H1 (cell line): ENCODE measurements around the gene ITGAV. TPM values are rescaled to one million over a fixed set of nuclear protein-coding genes. Genes with fewer than 3 reads are reported as not detected.

ENCODE experiments used
- polyA plus RNA-seq, 7 experiments: library from polyadenylated mRNA; depleted of rRNA in 3 of 7; stranded (reverse) in 5 of 7; unstranded in 2 of 7; fragments of >200 nt in 5 of 7; fragments of 200-250 nt in 2 of 7; gene quantifications; 1 replicate in 5 of 7; 2 replicates in 1 of 7; 4 replicates in 1 of 7; pipeline versions ENCODE4 v1.2.1 to v1.2.3, GENCODE V29; 2011 to 2013; ENCODE audit warnings: missing spikeins in 2 of 7, mixed read lengths in 2 of 7
- total RNA-seq: library from RNA; stranded (reverse); fragmentation: NEBNext Ultra II Directional; extraction: Animal tissue kit (Norgen Biotek cat#: 25700); gene quantifications from 2 replicates; pipeline ENCODE4 v1.2.1, GENCODE V29; 2021

Gene ITGAV
- total and polyA plus RNA-seq, 2 of the 8 experiments (the other 6 are each of a cell fraction or from before 2014, with no cell fraction given): 11.7 to 42.4 TPM

Other genes with a start within 250 kb of the ITGAV start
- 76.5 and 80.8 TPM in 2 replicates for gene ZC3H15, start 103.8 kb upstream of the ITGAV start, total RNA-seq
- gene ZC3H15, start 103.8 kb upstream of the ITGAV start, polyA plus RNA-seq (2011; rRNA removed): 15.9 and 32.0 TPM in 2 replicates
- gene FAM171B, start 104.0 kb downstream of the ITGAV start, total RNA-seq: 30.1 and 36.2 TPM in 2 replicates
- 2.5 and 4.6 TPM in 2 replicates for gene FAM171B, start 104.0 kb downstream of the ITGAV start, polyA plus RNA-seq (2011; rRNA removed)